HS-5 (cell line): Measurements from ENCODE around the gene RXFP2.
A peak's percentile ranks its signal among the peaks of the same experiment; 100 is the strongest.

Source experiments
- DNase-seq: peaks from one replicate; pipeline ENCODE4 v3.0.0-alpha.2; 2012; ENCODE audit warnings: low read depth

Gene RXFP2

GRCh38 chr13:31739226-31739625, at the start of gene RXFP2:
TSS of gene RXFP2 (plus strand) at chr13:31739526. CDS start at chr13:31739613, 87 bp downstream.
- no peak for DNase-seq

DNA sequence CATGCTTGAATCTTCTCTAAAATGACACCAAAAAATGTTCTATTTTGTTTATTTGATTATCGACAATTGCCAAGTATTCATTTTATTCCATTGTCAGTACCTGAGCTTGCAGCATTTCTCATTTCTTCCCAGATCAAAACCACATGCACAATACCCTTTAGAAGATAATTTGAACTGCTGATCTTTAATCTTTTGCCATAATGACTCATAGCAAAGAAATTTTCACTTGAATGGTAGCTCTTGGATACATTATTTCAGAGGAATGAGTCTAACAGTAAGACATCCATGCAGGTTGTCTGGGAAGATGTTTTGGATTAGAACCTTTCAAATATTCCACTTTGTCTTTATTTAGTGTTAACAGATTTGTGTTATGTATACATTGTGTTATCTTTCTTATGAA, 42.0 kb upstream of the RXFP2 start:
- peak; percentile 24 for DNase-seq

- no peak for DNase-seq
These were observed 39.7 kb upstream of the RXFP2 start for GRCh38 chr13:31699650-31700049.

- DNase-seq: no peak
These were observed 35.5 kb upstream of the RXFP2 start for GRCh38 chr13:31703780-31704179.

- DNase-seq: no peak
These were observed 33.2 kb upstream of the RXFP2 start for GRCh38 chr13:31706105-31706504.

GRCh38 chr13:31717583-31717982, 21.7 kb upstream of the RXFP2 start:
- no peak for DNase-seq

GRCh38 chr13:31719214-31719613, 20.1 kb upstream of the RXFP2 start:
- DNase-seq: no peak

- no peak for DNase-seq
These were observed 16.7 kb upstream of the RXFP2 start for GRCh38 chr13:31722673-31723072.

GRCh38 chr13:31725841-31726240, 13.5 kb upstream of the RXFP2 start:
- DNase-seq: no peak

DNA sequence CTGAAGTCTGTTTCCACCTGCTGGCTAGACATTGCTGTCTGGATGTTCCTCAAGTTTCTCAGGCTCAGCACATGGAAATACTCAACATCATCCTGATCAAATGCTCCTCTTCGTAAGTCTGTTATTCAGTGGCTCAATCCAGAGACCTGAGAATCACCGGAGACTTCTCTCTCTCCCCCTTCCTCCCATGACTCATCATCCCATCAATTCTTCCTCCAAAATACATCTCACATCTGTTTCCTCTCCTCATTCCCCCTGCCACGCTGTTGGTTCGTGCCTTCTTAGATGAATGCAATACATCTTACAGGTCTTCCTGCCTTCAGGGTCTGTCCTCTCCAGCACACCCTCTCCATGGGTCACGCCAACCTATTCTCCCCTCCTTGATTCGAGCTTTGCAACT, 7.4 kb upstream of the RXFP2 start:
- DNase-seq: no peak

- DNase-seq: no peak
These were observed 6.3 kb upstream of the RXFP2 start for GRCh38 chr13:31733066-31733465.

- DNase-seq: no peak
These were observed 5.7 kb upstream of the RXFP2 start for GRCh38 chr13:31733647-31734046.

GRCh38 chr13:31742097-31742734, 2.9 kb downstream of the RXFP2 start:
- no peak for DNase-seq

DNA sequence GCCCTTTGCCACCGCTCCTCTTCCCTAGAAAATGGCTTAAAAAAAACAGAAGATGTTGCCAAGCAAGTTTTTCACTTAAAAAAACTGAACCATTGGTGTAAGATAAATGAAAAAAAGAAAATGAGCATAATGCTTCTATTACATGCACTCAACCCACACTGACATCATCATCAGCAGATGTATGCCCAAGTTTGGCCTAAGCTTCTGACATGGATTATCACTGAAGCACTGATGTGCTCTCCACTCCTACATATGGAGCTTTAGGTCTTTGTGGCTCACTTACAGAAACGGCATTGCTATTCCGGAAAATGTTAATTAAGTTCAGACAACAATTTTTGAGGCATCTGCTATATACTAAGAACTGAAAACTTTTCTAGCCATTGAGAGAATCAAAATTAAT, 8.0 kb downstream of the RXFP2 start:
- DNase-seq: no peak

- DNase-seq: no peak
These were observed 8.6 kb downstream of the RXFP2 start for GRCh38 chr13:31747966-31748365.

DNA sequence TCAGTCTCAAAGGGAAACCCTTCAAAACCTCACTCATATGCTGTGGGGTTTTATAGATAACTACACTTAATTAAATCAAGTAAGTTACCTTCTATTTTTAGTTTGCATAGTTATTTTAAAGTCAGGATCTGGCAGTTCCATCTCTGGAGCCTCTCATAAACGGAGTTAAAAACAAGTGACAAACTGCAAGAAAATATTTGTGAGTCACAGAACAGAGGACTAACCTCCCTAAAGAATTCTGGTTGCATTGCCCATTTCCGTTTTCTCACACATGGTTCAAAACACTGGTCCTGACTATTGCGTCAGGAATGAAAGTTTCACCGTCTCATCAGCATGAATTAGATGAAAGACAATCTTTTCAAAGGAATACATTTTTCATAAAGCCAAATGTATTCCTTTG, 10.6 kb downstream of the RXFP2 start:
- DNase-seq: no peak

GRCh38 chr13:31755211-31755610, 15.9 kb downstream of the RXFP2 start:
- no peak for DNase-seq

DNA sequence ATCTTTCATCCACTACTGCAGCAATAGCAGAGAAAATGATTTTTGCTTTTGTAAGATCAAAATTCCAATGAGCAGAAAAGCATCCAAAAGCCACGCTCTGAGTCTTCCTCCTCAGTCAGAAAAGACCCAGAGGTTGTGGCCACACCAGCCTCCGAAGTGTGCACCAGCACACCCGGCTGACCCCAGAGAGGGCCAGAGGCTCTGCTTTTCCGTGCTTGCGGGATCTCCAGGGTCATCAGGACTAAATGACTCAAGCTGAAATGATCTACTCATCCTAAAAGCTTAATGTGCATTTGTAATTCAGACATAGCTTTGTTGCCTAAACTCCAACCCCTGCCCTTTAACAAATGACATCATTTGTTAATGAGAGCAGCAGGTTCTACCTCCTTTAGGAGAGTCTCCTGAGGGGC, 16.5 kb downstream of the RXFP2 start:
- no peak for DNase-seq

GRCh38 chr13:31756346-31756745, 17.0 kb downstream of the RXFP2 start:
- no peak for DNase-seq

- no peak for DNase-seq
These were observed 22.6 kb downstream of the RXFP2 start for GRCh38 chr13:31761951-31762350.

- no peak for DNase-seq
These were observed 25.2 kb downstream of the RXFP2 start for GRCh38 chr13:31764556-31764955.

DNA sequence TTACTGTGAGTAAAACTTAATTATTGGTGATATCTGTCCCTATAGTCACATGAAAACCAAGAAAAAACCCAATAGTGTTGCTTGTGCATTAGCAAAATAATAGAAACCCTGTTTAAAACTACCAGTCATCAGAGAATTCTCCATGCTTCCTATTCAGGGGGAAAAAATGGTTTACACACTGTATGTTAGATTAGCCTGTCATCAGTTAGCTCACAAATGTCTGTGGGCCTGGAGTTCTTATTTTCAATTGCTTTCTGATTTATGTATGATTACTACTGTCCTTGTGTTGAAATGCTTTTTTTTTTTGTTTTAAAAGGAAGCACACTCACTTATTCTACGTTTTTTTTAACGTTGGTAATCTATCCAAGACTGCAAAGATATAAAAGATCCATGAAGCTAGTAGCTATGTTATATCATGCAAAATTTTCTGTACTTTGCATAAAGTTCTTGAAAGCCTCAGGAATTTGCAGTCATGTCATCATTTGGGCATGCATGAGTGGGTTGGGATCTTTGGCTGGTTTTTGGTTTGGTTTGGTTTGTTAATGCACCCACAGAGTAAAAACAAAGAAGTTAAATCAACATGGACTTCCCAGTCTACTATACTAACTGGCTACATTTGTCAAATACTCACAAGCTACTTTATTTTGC, 25.9 kb downstream of the RXFP2 start:
- no peak for DNase-seq

DNA sequence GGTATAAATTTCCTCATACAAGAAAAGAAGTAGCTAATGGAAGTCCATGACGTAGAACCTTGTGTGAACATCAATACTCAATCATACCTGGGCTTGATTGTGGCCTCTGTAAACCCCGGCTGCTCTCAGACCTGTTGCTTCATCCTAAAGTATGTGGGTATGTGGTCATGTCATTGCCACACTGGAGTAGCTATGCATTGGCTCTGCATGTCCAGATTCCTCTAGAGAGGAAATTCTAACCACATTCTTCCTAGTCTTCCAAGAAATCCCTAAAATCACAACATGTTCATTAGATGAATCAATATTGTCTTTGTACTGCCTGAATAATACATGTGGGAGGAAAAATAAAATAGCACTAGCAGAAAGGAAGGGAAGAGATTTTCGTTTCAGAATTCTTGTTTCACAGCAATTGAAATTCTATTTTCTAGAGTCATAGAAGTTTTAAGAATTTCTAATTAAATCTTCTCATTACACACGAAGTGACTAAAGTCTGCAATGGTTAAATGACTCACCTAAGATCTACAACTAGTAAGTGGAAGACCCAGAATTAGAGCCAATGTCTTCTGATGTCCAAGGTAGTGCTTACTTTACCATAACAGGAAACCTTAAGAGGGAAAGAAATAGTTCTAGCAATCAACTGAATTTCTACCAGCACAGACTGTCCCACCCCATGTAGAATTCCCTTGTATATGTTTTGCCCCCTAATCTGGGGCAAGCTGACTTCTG, 28.0 kb downstream of the RXFP2 start:
- DNase-seq: peak; percentile 70
